ENCODE results near the gene SSH2.

SSH2 gene

DNA sequence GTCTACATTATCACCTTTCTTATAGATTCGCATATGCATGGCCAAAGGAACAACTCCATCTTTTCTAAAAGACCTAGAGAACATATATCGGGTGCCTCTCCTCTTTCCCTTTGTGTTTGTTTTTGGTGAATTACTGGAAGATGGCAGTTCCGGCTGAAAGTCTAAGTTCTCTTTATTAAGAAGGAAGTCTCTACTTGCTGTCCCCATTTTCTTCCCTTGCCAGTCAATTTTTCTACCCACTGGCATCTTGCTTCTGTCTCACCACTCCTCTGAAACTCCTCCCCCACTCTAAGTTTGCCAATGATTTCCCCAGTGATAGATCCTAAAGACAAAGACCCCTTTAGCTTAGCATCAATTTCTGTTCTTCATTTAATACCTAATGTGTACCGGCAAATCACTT, 213.5 kb downstream of the SSH2 start:
- Histone ChIP-seq H3K27ac (no peak overlapping the region), H3K9me3 (ENCODE audit: low read depth, low read length) (no peaks in the 10 kb centered on the region), H3K4me3 (no peak overlapping the region), H3K9ac (ENCODE audit: insufficient read length) (no peak overlapping the region), H3K36me3 (ENCODE audit: insufficient read depth, low read length) (no peaks in the 10 kb centered on the region)
- no peak for TF ChIP-seq POLR2AphosphoS5 (IDR thresholded peaks at IDR 0.05; ENCODE audit: borderline replicate concordance, low read depth, low read length)
- no peak for TF ChIP-seq FOXP2 (optimal IDR thresholded peaks at IDR 0.05; ENCODE audit: control extremely low read depth, extremely low read length, insufficient read depth)
- TF ChIP-seq EZH2 (IDR thresholded peaks at IDR 0.05) = no peak
- DNase-seq (ENCODE audit: low read depth, low spot score) = no peak

DNA sequence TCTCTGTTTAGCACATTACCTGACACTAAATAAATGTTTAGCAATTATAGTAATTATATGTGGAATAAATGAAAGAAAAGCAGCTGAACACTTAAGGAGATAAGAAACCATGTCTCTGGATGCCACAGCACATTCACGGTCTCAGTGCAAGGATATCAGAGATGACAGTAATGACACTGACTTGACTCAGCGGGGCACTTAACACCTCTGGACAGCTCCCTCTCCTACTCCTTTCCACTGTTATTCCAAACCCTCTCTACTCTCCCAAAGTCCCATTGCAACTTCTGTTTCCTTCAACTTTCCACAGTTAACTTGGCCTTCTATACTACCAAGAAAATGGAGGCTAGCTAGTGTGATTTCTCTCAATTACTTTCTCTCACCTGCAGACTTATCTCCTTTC, 214.3 kb downstream of the SSH2 start:
- H3K27ac ChIP-seq = no peak overlapping the region
- no peak for DNase-seq (ENCODE audit: low read depth, low spot score)

DNA sequence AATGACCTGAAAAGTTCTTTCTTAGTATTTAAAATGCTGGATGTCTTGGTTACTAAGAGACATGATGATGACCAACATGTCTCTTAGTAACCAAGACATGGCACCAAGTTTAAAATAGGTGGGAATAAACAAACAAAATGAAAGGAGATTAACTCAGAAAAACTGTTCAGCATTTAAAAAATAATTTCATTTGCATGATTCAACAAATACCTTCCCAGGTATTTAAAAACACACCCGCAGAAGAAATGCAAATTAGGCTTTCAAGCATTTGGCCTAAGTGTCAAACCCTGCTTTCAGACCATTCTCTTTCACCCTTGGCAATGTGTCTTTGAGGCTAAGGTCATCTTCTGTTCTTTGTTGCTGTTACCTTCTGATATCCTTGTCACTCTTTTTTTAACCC, 215.9 kb downstream of the SSH2 start:
- TF ChIP-seq EZH2 (IDR thresholded peaks at IDR 0.05) = no peak
- no peak for TF ChIP-seq FOXP2 (optimal IDR thresholded peaks at IDR 0.05; ENCODE audit: control extremely low read depth, extremely low read length, insufficient read depth)
- TF ChIP-seq POLR2AphosphoS5 (IDR thresholded peaks at IDR 0.05; ENCODE audit: borderline replicate concordance, low read depth, low read length) = no peak
- Histone ChIP-seq H3K9me3 (ENCODE audit: low read depth, low read length) (no peaks in the 10 kb centered on the region), H3K9ac (ENCODE audit: insufficient read length) (no peak overlapping the region), H3K36me3 (ENCODE audit: insufficient read depth, low read length) (no peaks in the 10 kb centered on the region), H3K4me3 (no peak overlapping the region), H3K27ac (no peak overlapping the region)
- no peak for DNase-seq (ENCODE audit: low read depth, low spot score)

More for the DNA sequence above, 214.3 kb downstream of the SSH2 start:
- TF ChIP-seq FOXP2 (optimal IDR thresholded peaks at IDR 0.05; ENCODE audit: control extremely low read depth, extremely low read length, insufficient read depth) (no peak), POLR2AphosphoS5 (IDR thresholded peaks at IDR 0.05; ENCODE audit: borderline replicate concordance, low read depth, low read length) (no peak), EZH2 (IDR thresholded peaks at IDR 0.05) (no peak)
- Histone ChIP-seq H3K9ac (ENCODE audit: insufficient read length) (no peak overlapping the region), H3K36me3 (ENCODE audit: insufficient read depth, low read length) (no peaks in the 10 kb centered on the region), H3K9me3 (ENCODE audit: low read depth, low read length) (no peaks in the 10 kb centered on the region), H3K4me3 (no peak overlapping the region)

DNA sequence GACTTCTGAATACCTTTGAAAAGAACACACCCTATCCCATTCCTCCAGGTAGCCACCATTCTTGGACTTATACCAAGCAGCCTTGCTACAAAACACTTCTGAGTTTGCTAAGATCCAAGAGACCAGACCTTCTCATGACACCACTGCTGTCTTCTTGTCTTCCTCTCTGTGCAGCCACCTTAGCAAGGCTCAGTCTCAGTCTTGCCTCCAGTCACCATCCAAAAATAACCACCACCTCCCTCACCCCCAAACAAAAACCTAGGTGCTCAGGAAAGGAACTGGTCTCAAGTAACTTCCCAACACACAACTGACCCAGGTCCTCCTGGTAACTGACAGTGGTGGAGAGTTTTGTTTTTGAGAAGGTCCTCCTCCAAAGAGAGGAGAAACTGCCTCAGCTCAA, 216.4 kb downstream of the SSH2 start:
- H3K9me3 ChIP-seq (ENCODE audit: low read depth, low read length) = no peaks in the 10 kb centered on the region
- no peaks in the 10 kb centered on the region for H3K36me3 ChIP-seq (ENCODE audit: insufficient read depth, low read length)
- H3K4me3 ChIP-seq = no peak overlapping the region
- no peak for DNase-seq (ENCODE audit: low read depth, low spot score)
- no peak overlapping the region for H3K9ac ChIP-seq (ENCODE audit: insufficient read length)
- no peak for TF ChIP-seq FOXP2 (optimal IDR thresholded peaks at IDR 0.05; ENCODE audit: control extremely low read depth, extremely low read length, insufficient read depth)
- no peak for TF ChIP-seq EZH2 (IDR thresholded peaks at IDR 0.05)
- no peak for TF ChIP-seq POLR2AphosphoS5 (IDR thresholded peaks at IDR 0.05; ENCODE audit: borderline replicate concordance, low read depth, low read length)
- no peak overlapping the region for H3K27ac ChIP-seq

DNA sequence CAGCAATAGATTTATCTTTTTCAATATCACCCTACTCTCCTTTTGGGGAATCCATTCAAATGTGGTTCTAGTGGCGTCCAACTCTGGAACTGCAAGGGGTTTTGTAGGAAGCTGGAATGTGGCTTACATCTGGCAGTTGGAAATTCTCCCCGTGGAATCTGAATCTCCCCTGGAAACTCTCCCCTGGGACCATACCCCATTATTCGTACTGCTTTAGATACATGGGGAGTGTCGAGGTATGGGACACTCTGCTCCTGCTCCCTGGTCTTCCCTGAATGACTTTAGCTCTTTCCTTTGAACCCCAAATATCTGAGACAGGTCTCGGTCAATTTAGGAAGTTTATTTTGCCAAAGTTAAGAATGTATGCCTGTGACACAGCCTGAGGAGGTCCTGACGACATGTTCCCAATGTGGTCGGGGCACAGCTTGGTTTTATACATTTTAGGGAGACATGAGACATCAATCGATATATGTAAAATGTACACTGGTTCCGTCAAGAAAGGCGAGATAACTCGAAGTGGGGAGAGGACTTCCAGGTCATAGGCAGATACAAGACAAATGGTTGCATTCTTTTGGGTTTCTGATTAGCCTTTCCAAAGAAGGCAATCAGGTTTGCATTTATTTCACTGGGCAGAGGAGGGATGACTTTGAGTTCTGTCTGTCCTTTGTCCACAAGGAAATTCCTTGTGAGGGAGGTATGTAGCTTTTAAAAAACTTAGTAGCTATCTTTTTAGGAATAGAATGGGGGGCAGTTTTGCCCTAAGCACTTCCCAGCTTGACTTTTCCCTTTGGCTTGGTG, 218.2 kb downstream of the SSH2 start:
- no peak overlapping the region for H3K27ac ChIP-seq
- H3K4me3 ChIP-seq = no peak overlapping the region
- H3K9me3 ChIP-seq (ENCODE audit: low read depth, low read length) = no peaks in the 10 kb centered on the region

DNA sequence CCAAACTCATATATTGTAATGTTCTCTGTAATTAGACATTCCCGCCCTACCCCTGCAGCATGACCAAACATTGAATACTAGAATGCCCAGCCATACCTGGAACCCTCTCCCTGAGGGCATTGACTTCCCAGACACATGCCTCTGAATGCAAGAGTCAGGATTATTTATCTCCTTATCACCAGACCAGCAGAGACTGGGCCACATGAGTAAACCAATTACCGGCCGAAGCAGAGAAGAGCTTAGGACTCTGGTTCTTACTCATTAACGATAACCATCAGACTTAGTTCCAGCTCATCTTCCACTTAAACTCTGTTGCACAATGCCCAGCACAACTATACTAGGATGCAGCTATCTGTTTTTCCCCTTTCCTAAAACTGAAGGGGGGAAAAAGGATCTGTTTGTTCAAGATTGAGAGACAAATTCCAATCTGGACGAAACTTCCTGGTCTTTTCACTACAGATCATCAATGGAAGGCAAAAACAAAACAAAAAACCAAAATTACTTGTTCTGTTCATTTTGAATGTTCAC, 219.1 kb downstream of the SSH2 start:
- Histone ChIP-seq H3K36me3 (ENCODE audit: insufficient read depth, low read length) (no peaks in the 10 kb centered on the region), H3K9me3 (ENCODE audit: low read depth, low read length) (no peaks in the 10 kb centered on the region), H3K9ac (ENCODE audit: insufficient read length) (no peak overlapping the region), H3K4me3 (no peak overlapping the region), H3K27ac (no peak overlapping the region)
- DNase-seq (ENCODE audit: low read depth, low spot score) = no peak
- TF ChIP-seq FOXP2 (optimal IDR thresholded peaks at IDR 0.05; ENCODE audit: control extremely low read depth, extremely low read length, insufficient read depth) (no peak), EZH2 (IDR thresholded peaks at IDR 0.05) (no peak), POLR2AphosphoS5 (IDR thresholded peaks at IDR 0.05; ENCODE audit: borderline replicate concordance, low read depth, low read length) (no peak)

More for the DNA sequence above, 218.2 kb downstream of the SSH2 start:
- no peaks in the 10 kb centered on the region for H3K36me3 ChIP-seq (ENCODE audit: insufficient read depth, low read length)
- no peak overlapping the region for H3K9ac ChIP-seq (ENCODE audit: insufficient read length)
- TF ChIP-seq EZH2 (IDR thresholded peaks at IDR 0.05) = no peak
- no peak for TF ChIP-seq FOXP2 (optimal IDR thresholded peaks at IDR 0.05; ENCODE audit: control extremely low read depth, extremely low read length, insufficient read depth)
- no peak for TF ChIP-seq POLR2AphosphoS5 (IDR thresholded peaks at IDR 0.05; ENCODE audit: borderline replicate concordance, low read depth, low read length)
- DNase-seq (ENCODE audit: low read depth, low spot score) = no peak

DNA sequence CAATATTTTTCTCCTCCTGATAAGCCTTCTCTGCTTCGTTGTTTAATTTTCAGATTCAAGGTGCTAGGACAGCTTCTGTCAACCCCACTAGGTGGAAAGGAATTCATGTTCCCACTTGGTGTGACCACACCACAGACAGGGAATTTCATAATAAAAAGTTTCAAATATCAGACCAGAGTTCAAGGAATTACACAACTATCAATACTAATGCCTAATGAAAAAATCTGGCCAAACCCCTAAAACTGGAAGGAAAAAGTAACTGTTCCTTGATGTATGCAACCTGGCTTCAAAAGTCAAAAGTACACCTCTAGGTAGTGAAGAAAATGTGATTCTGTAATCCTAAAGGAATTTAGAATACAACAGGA, 219.5 kb downstream of the SSH2 start:
- H3K4me3 ChIP-seq = no peak overlapping the region
- no peak overlapping the region for H3K9ac ChIP-seq (ENCODE audit: insufficient read length)
- TF ChIP-seq POLR2AphosphoS5 (IDR thresholded peaks at IDR 0.05; ENCODE audit: borderline replicate concordance, low read depth, low read length) (no peak), EZH2 (IDR thresholded peaks at IDR 0.05) (no peak), FOXP2 (optimal IDR thresholded peaks at IDR 0.05; ENCODE audit: control extremely low read depth, extremely low read length, insufficient read depth) (no peak)
- DNase-seq (ENCODE audit: low read depth, low spot score) = no peak
- no peak overlapping the region for H3K27ac ChIP-seq
- H3K36me3 ChIP-seq (ENCODE audit: insufficient read depth, low read length) = no peaks in the 10 kb centered on the region
- no peaks in the 10 kb centered on the region for H3K9me3 ChIP-seq (ENCODE audit: low read depth, low read length)

DNA sequence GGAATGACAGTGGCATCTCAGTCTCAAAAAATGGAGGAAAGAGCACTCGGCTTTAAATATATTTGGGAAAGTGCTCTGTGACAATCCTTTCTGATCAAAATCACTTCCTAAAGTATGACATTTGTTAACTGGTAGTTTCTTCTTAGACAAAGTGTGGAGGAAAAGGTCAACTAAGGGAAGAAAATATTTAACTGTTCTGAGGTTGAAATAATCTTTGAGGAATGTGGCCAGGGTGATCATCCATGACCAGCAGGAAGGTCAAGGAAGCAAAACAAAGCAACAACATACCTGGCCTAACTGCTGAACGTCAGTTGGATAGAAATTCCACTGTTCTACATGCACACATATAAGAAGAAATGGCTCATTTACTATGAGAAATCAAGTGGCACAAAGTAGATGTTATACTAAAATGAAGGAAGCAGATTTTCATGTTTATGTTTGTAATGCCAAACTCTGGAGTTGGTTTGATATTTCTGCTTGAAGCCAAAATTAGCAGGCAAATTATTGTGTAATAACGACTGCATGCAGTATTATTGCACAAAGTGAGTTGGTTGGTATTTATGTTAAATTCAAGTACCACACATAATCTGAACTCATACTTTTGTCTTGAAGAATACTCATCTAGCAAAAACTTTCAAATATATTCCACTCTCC, 220.0 kb downstream of the SSH2 start:
- H3K4me3 ChIP-seq = no peak overlapping the region
- H3K9ac ChIP-seq (ENCODE audit: insufficient read length) = no peak overlapping the region
- TF ChIP-seq POLR2AphosphoS5 (IDR thresholded peaks at IDR 0.05; ENCODE audit: borderline replicate concordance, low read depth, low read length) = no peak
- TF ChIP-seq FOXP2 (optimal IDR thresholded peaks at IDR 0.05; ENCODE audit: control extremely low read depth, extremely low read length, insufficient read depth) = no peak
- TF ChIP-seq EZH2 (IDR thresholded peaks at IDR 0.05) = no peak
- H3K27ac ChIP-seq = no peak overlapping the region
- DNase-seq (ENCODE audit: low read depth, low spot score) = no peak
- H3K9me3 ChIP-seq (ENCODE audit: low read depth, low read length) = no peaks in the 10 kb centered on the region
- no peaks in the 10 kb centered on the region for H3K36me3 ChIP-seq (ENCODE audit: insufficient read depth, low read length)
